ENCODE data around the gene NR4A2. TPM values are rescaled to one million over a fixed set of nuclear protein-coding genes. Genes with fewer than 3 reads are reported as not detected.

NR4A2 gene
- total RNA-seq, 1 donor from 2014 or later, result 0.06 TPM

- TF ChIP-seq, protein P1, sequence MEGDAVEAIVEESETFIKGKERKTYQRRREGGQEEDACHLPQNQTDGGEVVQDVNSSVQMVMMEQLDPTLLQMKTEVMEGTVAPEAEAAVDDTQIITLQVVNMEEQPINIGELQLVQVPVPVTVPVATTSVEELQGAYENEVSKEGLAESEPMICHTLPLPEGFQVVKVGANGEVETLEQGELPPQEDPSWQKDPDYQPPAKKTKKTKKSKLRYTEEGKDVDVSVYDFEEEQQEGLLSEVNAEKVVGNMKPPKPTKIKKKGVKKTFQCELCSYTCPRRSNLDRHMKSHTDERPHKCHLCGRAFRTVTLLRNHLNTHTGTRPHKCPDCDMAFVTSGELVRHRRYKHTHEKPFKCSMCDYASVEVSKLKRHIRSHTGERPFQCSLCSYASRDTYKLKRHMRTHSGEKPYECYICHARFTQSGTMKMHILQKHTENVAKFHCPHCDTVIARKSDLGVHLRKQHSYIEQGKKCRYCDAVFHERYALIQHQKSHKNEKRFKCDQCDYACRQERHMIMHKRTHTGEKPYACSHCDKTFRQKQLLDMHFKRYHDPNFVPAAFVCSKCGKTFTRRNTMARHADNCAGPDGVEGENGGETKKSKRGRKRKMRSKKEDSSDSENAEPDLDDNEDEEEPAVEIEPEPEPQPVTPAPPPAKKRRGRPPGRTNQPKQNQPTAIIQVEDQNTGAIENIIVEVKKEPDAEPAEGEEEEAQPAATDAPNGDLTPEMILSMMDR (conservative IDR thresholded peaks at IDR 0.05; ENCODE audit: low read depth, low read length), result no peak
- H3K4me3 ChIP-seq (ENCODE audit: low read depth, low read length), result no peak overlapping the region
- no peak for DNase-seq (ENCODE audit: low read depth)
Observed at GRCh38 chr2:156356014-156356754, 23.7 kb upstream of the NR4A2 start.

GRCh38 chr2:156352911-156353310 is 20.4 kb upstream of the NR4A2 start:
- DNase-seq (ENCODE audit: low read depth), result no peak
- TF ChIP-seq, protein P1 (conservative IDR thresholded peaks at IDR 0.05; ENCODE audit: low read depth, low read length), result no peak
- H3K4me3 ChIP-seq (ENCODE audit: low read depth, low read length), result no peak overlapping the region

- no peak for DNase-seq (ENCODE audit: low read depth)
- H3K4me3 ChIP-seq (ENCODE audit: low read depth, low read length), result no peak overlapping the region
- TF ChIP-seq, protein P1 (conservative IDR thresholded peaks at IDR 0.05; ENCODE audit: low read depth, low read length), result no peak
Observed at GRCh38 chr2:156350374-156351142, 18.0 kb upstream of the NR4A2 start.

DNA sequence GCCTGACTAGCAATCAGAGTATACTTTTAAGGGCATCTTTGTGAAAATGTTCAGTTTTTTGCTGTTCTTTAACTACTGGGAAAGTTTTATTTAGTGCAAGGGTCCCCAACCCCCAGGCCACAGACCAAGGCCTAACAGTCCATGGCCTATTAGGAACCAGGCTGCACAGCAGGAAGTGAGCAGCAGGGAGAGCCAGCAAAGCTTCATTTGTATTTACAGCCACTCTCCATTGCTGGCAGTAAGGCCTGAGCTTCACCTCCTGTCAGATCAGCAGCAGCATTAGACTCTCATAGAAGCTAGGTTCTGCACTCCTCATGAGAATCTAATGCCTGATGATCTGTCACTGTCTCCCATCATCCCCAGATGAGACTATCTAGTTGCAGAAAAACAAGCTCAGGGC is 17.1 kb upstream of the NR4A2 start:
- H3K4me3 ChIP-seq (ENCODE audit: low read depth, low read length), result no peak overlapping the region
- DNase-seq (ENCODE audit: low read depth), result no peak
- TF ChIP-seq, protein P1 (conservative IDR thresholded peaks at IDR 0.05; ENCODE audit: low read depth, low read length), result no peak

DNA sequence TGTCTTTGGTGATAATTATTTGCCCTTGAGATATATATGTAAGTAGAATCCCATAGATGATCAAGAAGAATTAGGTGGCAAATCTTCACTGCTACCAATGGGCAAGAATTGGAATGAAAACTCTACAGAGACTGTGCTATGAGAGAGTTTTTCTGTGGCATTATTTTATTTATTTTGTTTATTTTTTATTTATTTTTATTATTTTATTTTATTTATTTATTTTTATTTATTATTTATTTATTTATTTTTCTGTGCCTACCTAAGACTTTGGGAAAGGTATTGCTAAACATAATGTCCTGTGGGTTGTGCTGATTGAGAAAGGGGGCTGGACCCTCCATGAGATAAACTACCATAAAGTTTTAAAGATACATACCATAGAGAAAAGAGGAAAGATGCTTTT is 16.6 kb upstream of the NR4A2 start:
- DNase-seq (ENCODE audit: low read depth), result no peak
- TF ChIP-seq, protein P1 (conservative IDR thresholded peaks at IDR 0.05; ENCODE audit: low read depth, low read length), result no peak

GRCh38 chr2:156347431-156347830 is 14.9 kb upstream of the NR4A2 start:
- no peak overlapping the region for H3K4me3 ChIP-seq (ENCODE audit: low read depth, low read length)
- TF ChIP-seq, protein P1 (conservative IDR thresholded peaks at IDR 0.05; ENCODE audit: low read depth, low read length), result no peak
- DNase-seq (ENCODE audit: low read depth), result no peak

More for the DNA sequence above, 16.6 kb upstream of the NR4A2 start:
- H3K4me3 ChIP-seq (ENCODE audit: low read depth, low read length), result no peak overlapping the region
